GM10266 (cell line): ENCODE results near the gene SLC29A3.
A peak's percentile ranks its signal among the peaks of the same experiment; 100 is the strongest.

Experiments
- DNase-seq: peaks from one replicate; pipeline ENCODE4 v3.0.0; 2012; ENCODE audit errors: extremely low spot score
- TF ChIP-seq, protein P1 (sequence below): IDR thresholded peaks from 2 replicates; pipeline ENCODE4 v1.5.1; 2012; ENCODE audit warnings: mild to moderate bottlenecking, low read depth; ENCODE audit not compliant: control insufficient read depth, insufficient read depth; ENCODE audit errors: missing control alignments

Gene SLC29A3

DNA sequence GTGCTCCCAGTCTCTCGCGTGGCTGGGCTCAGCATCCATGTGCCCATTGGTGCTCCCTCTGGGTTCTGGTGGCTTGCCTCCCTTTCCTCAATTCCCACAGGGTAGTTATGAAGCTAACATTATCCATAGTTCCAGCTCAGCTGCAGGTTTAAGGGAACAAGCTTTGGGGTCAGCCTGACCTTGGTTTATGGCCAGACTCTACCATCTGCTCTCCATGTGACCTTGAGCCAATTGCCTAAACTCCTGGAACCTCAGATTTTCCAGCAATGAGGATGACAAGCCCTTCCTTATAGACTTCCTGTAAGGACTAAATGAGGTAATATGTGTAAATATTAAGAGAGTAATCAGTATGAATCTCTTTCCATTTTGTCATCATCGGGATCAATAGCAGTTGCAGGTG, 10.1 kb upstream of the SLC29A3 start:
- no peak for DNase-seq
- TF ChIP-seq, protein P1, sequence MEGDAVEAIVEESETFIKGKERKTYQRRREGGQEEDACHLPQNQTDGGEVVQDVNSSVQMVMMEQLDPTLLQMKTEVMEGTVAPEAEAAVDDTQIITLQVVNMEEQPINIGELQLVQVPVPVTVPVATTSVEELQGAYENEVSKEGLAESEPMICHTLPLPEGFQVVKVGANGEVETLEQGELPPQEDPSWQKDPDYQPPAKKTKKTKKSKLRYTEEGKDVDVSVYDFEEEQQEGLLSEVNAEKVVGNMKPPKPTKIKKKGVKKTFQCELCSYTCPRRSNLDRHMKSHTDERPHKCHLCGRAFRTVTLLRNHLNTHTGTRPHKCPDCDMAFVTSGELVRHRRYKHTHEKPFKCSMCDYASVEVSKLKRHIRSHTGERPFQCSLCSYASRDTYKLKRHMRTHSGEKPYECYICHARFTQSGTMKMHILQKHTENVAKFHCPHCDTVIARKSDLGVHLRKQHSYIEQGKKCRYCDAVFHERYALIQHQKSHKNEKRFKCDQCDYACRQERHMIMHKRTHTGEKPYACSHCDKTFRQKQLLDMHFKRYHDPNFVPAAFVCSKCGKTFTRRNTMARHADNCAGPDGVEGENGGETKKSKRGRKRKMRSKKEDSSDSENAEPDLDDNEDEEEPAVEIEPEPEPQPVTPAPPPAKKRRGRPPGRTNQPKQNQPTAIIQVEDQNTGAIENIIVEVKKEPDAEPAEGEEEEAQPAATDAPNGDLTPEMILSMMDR: no peak

DNA sequence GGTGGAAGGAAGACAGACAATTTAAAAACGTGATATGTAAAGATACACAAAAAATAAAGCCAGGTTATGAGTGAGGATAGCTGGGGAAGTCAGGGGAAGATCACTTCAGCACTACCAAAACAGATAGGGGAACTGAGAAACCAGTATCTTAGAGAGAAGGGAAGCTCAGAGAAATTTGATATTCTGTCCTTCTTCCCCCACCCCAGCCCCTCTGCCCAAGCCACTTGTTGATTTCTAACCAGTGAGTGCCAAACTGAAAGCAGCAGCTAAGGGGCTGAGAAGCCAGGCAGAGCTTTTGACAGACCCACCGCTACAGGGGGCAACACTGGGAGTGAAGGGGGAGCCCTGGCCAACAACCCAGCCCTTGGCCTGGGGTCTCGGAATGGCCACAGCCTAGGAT, 9.1 kb upstream of the SLC29A3 start:
- TF ChIP-seq, protein P1: no peak
- DNase-seq: no peak

- DNase-seq: no peak
- TF ChIP-seq, protein P1: no peak
Measured at GRCh38 chr10:71312220-71312619, 6.8 kb upstream of the SLC29A3 start.

DNA sequence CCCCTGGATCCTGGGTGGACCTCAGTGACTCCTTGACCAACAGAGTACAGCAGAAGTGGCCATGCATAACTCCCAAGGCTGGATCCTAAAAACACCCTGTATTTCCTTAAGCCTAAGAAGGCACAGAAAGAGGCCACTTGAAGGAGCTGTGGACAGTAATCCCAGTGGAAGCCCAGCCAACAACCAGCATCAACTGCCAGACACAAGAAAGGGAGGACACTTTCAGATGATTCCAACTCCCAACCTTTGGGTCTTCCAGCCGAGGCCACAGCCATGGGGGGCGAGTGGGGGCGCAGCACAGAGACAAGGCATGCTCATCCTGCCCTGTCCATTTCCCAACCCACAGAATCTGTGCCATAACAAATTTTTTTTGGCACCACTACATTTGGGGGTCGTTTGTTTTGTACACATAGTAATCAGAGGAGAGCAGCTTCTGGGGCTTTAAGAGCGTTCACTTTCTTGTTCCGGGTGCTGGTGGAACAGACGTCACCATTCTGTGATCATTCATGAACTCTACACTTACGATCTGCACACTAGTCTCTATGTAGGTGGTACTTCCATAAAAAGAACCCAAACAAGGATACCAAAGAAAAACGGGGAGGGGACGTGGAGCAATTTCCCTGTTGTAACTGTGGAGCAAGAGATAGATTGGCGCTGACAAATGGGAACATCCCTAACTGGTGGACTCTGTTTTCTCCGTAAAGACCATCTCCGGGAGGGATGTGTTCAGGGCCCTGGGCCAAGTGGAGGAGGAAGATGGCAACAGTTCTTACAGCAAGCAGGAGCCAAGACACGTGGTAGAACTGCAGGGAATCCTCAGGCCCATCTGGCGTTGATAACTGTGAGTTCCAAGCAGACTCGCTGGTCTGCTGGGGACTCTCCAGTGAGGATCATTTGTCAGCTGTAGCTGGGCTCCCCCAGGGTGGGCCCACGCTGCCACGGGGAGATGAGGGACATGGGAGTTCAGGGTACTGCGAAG, 6.0 kb upstream of the SLC29A3 start:
- TF ChIP-seq, protein P1: no peak
- no peak for DNase-seq

- TF ChIP-seq, protein P1: peak; percentile 82
- DNase-seq: peak; percentile 77
Measured at GRCh38 chr10:71314028-71314693, 4.9 kb upstream of the SLC29A3 start.

GRCh38 chr10:71314694-71315225, 4.3 kb upstream of the SLC29A3 start:
- TF ChIP-seq, protein P1: no peak
- DNase-seq: no peak

- no peak for DNase-seq
- TF ChIP-seq, protein P1: no peak
Measured at GRCh38 chr10:71316056-71316785, 2.8 kb upstream of the SLC29A3 start.
